ENCODE measurements around the gene UTY.

Gene UTY

DNA sequence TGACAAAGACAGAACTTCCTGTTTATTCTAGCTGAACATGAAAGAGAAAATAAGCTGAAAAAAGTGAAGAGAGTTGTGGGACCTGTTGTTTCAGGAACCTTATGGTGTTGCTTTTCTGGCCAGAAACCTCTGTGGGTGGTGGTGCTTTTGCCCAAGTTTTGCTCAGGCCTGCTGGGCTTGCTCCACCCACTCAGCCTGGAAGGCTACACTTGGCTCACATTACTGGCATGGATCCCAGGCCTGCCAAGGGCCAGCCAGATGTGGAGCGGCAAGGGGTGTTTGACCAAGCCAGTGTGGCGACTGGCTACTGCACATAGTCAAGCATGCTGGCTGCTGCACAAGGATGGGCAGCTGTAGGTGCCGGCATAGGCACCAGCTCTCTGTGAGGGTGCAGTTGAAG lies 245.9 kb downstream of the UTY start:
- TF ChIP-seq TOX (CRISPR knock-in tag; IDR thresholded peaks at IDR 0.05; ENCODE audit: borderline replicate concordance): no peak
- no peak for TF ChIP-seq ESRRG (CRISPR knock-in tag; IDR thresholded peaks at IDR 0.05)
- no peak for TF ChIP-seq ISL1 (CRISPR knock-in tag; IDR thresholded peaks at IDR 0.05)
- ATAC-seq: no peak

DNA sequence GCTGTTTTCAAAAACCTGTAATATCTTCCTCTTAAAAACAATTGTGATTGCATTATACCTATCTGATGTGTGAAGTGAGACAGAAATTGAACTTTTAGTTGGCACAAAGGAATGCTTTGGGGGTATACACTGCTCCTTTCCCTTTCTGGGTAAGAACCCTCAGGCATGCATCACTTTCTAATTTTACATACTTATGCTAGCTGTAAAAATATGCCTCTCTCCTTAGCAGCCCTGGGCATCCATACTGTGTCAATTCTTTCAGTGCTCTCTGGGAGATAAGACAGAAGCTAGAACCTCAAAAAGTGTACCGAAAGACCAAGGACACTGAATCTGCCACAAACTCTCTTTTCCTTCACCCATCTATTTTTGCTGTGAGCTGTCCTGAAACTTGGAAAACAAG lies 246.7 kb downstream of the UTY start:
- TF ChIP-seq OSR1 (CRISPR knock-in tag; IDR thresholded peaks at IDR 0.05) (no peak), ZFP3 (CRISPR knock-in tag; IDR thresholded peaks at IDR 0.05) (no peak), TCF4 (CRISPR knock-in tag; IDR thresholded peaks at IDR 0.05; ENCODE audit: borderline replicate concordance) (no peak), ZNF70 (CRISPR knock-in tag; IDR thresholded peaks at IDR 0.05) (no peak), ZNF565 (CRISPR knock-in tag; conservative IDR thresholded peaks at IDR 0.05; ENCODE audit: low read depth) (no peak), PPARA (CRISPR knock-in tag; IDR thresholded peaks at IDR 0.05; ENCODE audit: borderline replicate concordance) (no peak), ZNF8 (CRISPR knock-in tag; IDR thresholded peaks at IDR 0.05) (no peak), ISL1 (CRISPR knock-in tag; IDR thresholded peaks at IDR 0.05) (no peak), GLIS3 (CRISPR knock-in tag; IDR thresholded peaks at IDR 0.05) (no peak), ZC3H10 (CRISPR knock-in tag; IDR thresholded peaks at IDR 0.05) (no peak), RARB (CRISPR knock-in tag; IDR thresholded peaks at IDR 0.05) (no peak), TOX (CRISPR knock-in tag; IDR thresholded peaks at IDR 0.05; ENCODE audit: borderline replicate concordance) (no peak), SNAI2 (CRISPR knock-in tag; IDR thresholded peaks at IDR 0.05) (no peak), BACH2 (CRISPR knock-in tag; IDR thresholded peaks at IDR 0.05; ENCODE audit: borderline replicate concordance) (no peak)
- TF ChIP-seq, protein P1, sequence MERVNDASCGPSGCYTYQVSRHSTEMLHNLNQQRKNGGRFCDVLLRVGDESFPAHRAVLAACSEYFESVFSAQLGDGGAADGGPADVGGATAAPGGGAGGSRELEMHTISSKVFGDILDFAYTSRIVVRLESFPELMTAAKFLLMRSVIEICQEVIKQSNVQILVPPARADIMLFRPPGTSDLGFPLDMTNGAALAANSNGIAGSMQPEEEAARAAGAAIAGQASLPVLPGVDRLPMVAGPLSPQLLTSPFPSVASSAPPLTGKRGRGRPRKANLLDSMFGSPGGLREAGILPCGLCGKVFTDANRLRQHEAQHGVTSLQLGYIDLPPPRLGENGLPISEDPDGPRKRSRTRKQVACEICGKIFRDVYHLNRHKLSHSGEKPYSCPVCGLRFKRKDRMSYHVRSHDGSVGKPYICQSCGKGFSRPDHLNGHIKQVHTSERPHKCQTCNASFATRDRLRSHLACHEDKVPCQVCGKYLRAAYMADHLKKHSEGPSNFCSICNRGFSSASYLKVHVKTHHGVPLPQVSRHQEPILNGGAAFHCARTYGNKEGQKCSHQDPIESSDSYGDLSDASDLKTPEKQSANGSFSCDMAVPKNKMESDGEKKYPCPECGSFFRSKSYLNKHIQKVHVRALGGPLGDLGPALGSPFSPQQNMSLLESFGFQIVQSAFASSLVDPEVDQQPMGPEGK (CRISPR knock-in tag; IDR thresholded peaks at IDR 0.05; ENCODE audit: borderline replicate concordance): no peak
- TF ChIP-seq, protein P2, sequence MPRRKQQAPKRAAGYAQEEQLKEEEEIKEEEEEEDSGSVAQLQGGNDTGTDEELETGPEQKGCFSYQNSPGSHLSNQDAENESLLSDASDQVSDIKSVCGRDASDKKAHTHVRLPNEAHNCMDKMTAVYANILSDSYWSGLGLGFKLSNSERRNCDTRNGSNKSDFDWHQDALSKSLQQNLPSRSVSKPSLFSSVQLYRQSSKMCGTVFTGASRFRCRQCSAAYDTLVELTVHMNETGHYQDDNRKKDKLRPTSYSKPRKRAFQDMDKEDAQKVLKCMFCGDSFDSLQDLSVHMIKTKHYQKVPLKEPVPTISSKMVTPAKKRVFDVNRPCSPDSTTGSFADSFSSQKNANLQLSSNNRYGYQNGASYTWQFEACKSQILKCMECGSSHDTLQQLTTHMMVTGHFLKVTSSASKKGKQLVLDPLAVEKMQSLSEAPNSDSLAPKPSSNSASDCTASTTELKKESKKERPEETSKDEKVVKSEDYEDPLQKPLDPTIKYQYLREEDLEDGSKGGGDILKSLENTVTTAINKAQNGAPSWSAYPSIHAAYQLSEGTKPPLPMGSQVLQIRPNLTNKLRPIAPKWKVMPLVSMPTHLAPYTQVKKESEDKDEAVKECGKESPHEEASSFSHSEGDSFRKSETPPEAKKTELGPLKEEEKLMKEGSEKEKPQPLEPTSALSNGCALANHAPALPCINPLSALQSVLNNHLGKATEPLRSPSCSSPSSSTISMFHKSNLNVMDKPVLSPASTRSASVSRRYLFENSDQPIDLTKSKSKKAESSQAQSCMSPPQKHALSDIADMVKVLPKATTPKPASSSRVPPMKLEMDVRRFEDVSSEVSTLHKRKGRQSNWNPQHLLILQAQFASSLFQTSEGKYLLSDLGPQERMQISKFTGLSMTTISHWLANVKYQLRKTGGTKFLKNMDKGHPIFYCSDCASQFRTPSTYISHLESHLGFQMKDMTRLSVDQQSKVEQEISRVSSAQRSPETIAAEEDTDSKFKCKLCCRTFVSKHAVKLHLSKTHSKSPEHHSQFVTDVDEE (CRISPR knock-in tag; IDR thresholded peaks at IDR 0.05): no peak
- TF ChIP-seq, protein P3, sequence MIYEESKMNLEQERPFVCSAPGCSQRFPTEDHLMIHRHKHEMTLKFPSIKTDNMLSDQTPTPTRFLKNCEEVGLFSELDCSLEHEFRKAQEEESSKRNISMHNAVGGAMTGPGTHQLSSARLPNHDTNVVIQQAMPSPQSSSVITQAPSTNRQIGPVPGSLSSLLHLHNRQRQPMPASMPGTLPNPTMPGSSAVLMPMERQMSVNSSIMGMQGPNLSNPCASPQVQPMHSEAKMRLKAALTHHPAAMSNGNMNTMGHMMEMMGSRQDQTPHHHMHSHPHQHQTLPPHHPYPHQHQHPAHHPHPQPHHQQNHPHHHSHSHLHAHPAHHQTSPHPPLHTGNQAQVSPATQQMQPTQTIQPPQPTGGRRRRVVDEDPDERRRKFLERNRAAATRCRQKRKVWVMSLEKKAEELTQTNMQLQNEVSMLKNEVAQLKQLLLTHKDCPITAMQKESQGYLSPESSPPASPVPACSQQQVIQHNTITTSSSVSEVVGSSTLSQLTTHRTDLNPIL (CRISPR knock-in tag; IDR thresholded peaks at IDR 0.05; ENCODE audit: low read depth): no peak
- TF ChIP-seq, protein P4, sequence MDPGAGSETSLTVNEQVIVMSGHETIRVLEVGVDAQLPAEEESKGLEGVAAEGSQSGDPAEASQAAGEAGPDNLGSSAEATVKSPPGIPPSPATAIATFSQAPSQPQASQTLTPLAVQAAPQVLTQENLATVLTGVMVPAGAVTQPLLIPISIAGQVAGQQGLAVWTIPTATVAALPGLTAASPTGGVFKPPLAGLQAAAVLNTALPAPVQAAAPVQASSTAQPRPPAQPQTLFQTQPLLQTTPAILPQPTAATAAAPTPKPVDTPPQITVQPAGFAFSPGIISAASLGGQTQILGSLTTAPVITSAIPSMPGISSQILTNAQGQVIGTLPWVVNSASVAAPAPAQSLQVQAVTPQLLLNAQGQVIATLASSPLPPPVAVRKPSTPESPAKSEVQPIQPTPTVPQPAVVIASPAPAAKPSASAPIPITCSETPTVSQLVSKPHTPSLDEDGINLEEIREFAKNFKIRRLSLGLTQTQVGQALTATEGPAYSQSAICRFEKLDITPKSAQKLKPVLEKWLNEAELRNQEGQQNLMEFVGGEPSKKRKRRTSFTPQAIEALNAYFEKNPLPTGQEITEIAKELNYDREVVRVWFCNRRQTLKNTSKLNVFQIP (CRISPR knock-in tag; IDR thresholded peaks at IDR 0.05; ENCODE audit: borderline replicate concordance, low read depth): no peak
- ATAC-seq: no peak

GRCh38 chrY:13227354-13227953 lies 252.4 kb downstream of the UTY start:
- no peak for ATAC-seq
- TF ChIP-seq, protein P1 (CRISPR knock-in tag; IDR thresholded peaks at IDR 0.05; ENCODE audit: borderline replicate concordance): no peak
- TF ChIP-seq, protein P2 (CRISPR knock-in tag; IDR thresholded peaks at IDR 0.05): no peak
- TF ChIP-seq ZNF70 (CRISPR knock-in tag; IDR thresholded peaks at IDR 0.05) (no peak), OSR1 (CRISPR knock-in tag; IDR thresholded peaks at IDR 0.05) (no peak), ZNF8 (CRISPR knock-in tag; IDR thresholded peaks at IDR 0.05) (no peak), SNAI2 (CRISPR knock-in tag; IDR thresholded peaks at IDR 0.05) (no peak), ARNTL (CRISPR knock-in tag; IDR thresholded peaks at IDR 0.05; ENCODE audit: borderline replicate concordance, low read depth) (no peak), ZNF565 (CRISPR knock-in tag; conservative IDR thresholded peaks at IDR 0.05; ENCODE audit: low read depth) (no peak)

Data from SK-N-SH treated with all-trans-retinoic acid at 6 μM for 48 hours (cell line).